ENCODE results near the gene USP1. TPM values are rescaled to one million over a fixed set of nuclear protein-coding genes. Genes with fewer than 3 reads are reported as not detected.

The USP1 gene
- 29.4 and 34.8 TPM in 2 replicates for total RNA-seq

DNA sequence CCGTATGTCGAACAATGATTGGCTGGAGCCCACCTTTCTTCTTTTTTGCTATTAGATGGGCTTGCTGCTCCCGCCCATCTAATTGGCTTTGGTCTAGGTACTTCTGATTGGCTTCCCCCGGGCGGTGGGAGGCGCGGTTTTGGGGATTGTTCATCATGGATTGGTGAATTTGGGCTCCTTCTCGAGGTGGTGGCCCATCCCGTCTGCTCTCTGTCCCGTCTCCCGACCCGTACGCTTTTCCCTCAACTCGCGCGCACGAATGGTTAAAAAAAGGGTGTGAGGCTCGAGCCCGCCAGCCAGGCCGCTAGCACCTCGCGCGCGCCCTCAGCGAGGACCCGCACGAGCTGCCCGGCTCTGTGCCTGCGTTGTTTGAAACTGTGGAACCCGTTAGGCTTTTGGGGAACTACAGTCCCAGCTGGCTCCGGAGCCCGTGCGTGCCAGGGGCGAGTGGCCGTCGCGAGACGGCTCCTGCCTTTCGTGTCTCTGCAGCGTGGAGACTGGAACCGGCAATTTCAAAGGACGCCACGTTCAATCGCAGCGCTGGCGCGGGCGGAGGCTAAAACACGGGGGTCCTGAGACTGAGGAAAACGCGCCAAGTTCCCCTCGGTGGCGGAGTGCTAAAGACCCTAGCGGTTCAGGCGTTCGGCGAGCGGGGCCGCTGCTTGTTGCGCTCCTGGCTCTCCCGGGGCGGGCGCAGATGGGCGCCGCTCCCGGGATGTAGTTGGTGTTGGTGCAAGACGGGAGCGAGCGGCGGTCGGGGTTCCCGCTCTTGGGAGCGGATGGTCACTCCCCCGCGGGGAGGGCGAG lies at the start of gene USP1:
TSS of gene USP1 (plus strand) at position 584 of the 807 bp plus-strand sequence. CDS start 2,819 bp downstream, outside the sequence.

Other genes with a start within 250 kb of the USP1 start
- gene L1TD1, start 242.2 kb upstream of the USP1 start, total RNA-seq: not detected in 2 replicates
- not detected in 2 replicates for gene KANK4, start 117.6 kb upstream of the USP1 start, total RNA-seq
- not detected in 2 replicates for gene ANGPTL3, start 160.5 kb downstream of the USP1 start, total RNA-seq